AG04450 (cell line): ENCODE data around the gene NUP153. TPM values are rescaled to one million over a fixed set of nuclear protein-coding genes. Genes with fewer than 3 reads are reported as not detected.
A peak's percentile ranks its signal among the peaks of the same experiment; 100 is the strongest.

Experiments used
- CTCF ChIA-PET: fragments of 300-600, 350-600 bp; formaldehyde crosslinking; extraction: SDS; loops from one replicate; lab custom pipeline; 2022; ENCODE audit warnings: antibody characterized with exemption, inconsistent platforms; lab: Charles Lee
- POLR2A ChIA-PET: fragments of 350-600 bp; formaldehyde crosslinking; extraction: SDS; loops from one replicate; lab custom pipeline; 2021; ENCODE audit warnings: antibody characterized with exemption, inconsistent platforms; lab: Yijun Ruan, JAX
- DNase-seq: peaks from one replicate; pipeline ENCODE4 v3.0.0-alpha.2; 2011; ENCODE audit warnings: low read depth, low spot score
- H3K27ac ChIP-seq: one replicate; pipeline ENCODE4 v1.5.1; 2012; ENCODE audit warnings: low read depth, low read length, control low read depth
- H3K27me3 ChIP-seq: one replicate; pipeline ENCODE4 v1.6.0; 2012; ENCODE audit warnings: low read length; ENCODE audit not compliant: control insufficient read depth, insufficient read depth
- H3K4me3 ChIP-seq: 2 replicates; pipeline ENCODE4 v1.5.1; 2011; ENCODE audit warnings: mild to moderate bottlenecking, low read depth, low read length, control low read depth
- H3K9me3 ChIP-seq: 2 replicates; pipeline ENCODE4 v1.5.1; 2012; ENCODE audit warnings: low read length; ENCODE audit not compliant: control insufficient read depth, insufficient read depth
- CTCF ChIP-seq: IDR thresholded peaks from 2 replicates; pipeline ENCODE4 v1.5.1; 2011; ENCODE audit warnings: low read depth, low read length, control low read depth, inconsistent platforms
- polyA plus RNA-seq: library from polyadenylated mRNA; depleted of rRNA; stranded (reverse); fragments of >200 nt; gene quantifications from 2 replicates; pipeline ENCODE4 v1.2.3, GENCODE V29; 2011

The NUP153 gene
- polyA plus RNA-seq, 1 experiment: 35.2 TPM

- Histone ChIP-seq H3K4me3 (no peak overlapping the region), H3K27me3 (no peaks in the 10 kb centered on the region), H3K9me3 (no peaks in the 10 kb centered on the region), H3K27ac (no peak overlapping the region)
- ChIA-PET POLR2A (interaction anchor here (0.6 kb wide), 1 partner anchor 14 kb away, joined by 12 read pairs; no protein-coding TSS in a partner anchor), CTCF (interaction anchor here (0.7 kb wide), 1 partner anchor 88 kb away, joined by 3 read pairs; no protein-coding TSS in a partner anchor)
- no peak for TF ChIP-seq CTCF
- no peak for DNase-seq
These were observed 100.1 kb downstream of the NUP153 start for GRCh38 chr6:17606606-17607005.

- DNase-seq: no peak
- H3K27ac ChIP-seq: no peak overlapping the region
- no peaks in the 10 kb centered on the region for H3K27me3 ChIP-seq
- ChIA-PET POLR2A (interaction anchor here (1.8 kb wide), 1 partner anchor 9 kb away, joined by 4 read pairs; no protein-coding TSS in a partner anchor), CTCF (interaction anchor here (0.6 to 1.4 kb wide), 2 partner anchors 154 to 201 kb away, joined by 3 to 4 read pairs; no protein-coding TSS in a partner anchor)
- no peak overlapping the region for H3K4me3 ChIP-seq
- H3K9me3 ChIP-seq: peaks cover 3% of the 10 kb centered on the region; the same call in 1 of the 2 replicates
- no peak for TF ChIP-seq CTCF
These were observed 103.8 kb downstream of the NUP153 start for GRCh38 chr6:17602888-17603287.

GRCh38 chr6:17601386-17601703, 105.4 kb downstream of the NUP153 start:
- ChIA-PET CTCF (no interaction called here), POLR2A (interaction anchor here (1.8 kb wide), 1 partner anchor 11 kb away, joined by 4 read pairs; no protein-coding TSS in a partner anchor)
- Histone ChIP-seq H3K4me3 (peak overlapping the region; percentile 88), H3K9me3 (peaks cover 3% of the 10 kb centered on the region; the same call in 1 of the 2 replicates), H3K27me3 (no peaks in the 10 kb centered on the region), H3K27ac (no peak overlapping the region)
- no peak for DNase-seq
- no peak for TF ChIP-seq CTCF

- ChIA-PET CTCF (interaction anchor here (0.6 to 1.6 kb wide), 5 partner anchors 17 to 440 kb away, joined by 3 to 4 read pairs (median 4); no protein-coding TSS in a partner anchor), POLR2A (interaction anchor here (0.6 to 1.4 kb wide), 3 partner anchors 11 to 548 kb away, joined by 3 to 8 read pairs (median 5); no protein-coding TSS in a partner anchor)
- Histone ChIP-seq H3K27me3 (no peaks in the 10 kb centered on the region), H3K27ac (no peak overlapping the region), H3K4me3 (peak overlapping the region; percentile 88), H3K9me3 (peaks cover 3% of the 10 kb centered on the region; the same call in 1 of the 2 replicates)
- no peak for TF ChIP-seq CTCF
- no peak for DNase-seq
These were observed 106.0 kb downstream of the NUP153 start for GRCh38 chr6:17600527-17601385.
